SK-N-SH treated with all-trans-retinoic acid at 6 μM for 48 hours (cell line): ENCODE results near the gene ARF1.

Source experiments
- ATAC-seq: fragments of 200-7000 bp; cut with Tn5 transposase; 3 replicates; pipeline ENCODE4 v1.9.1; 2020; ENCODE audit warnings: mild to moderate bottlenecking, moderate library complexity
- ARNTL ChIP-seq: fragments of 450-650 bp; formaldehyde crosslinking; IDR thresholded peaks from 2 replicates; pipeline ENCODE4 v1.5.0; 2020; ENCODE audit warnings: low read depth, mild to moderate bottlenecking, moderate library complexity, borderline replicate concordance
- BACH2 ChIP-seq: fragments of 250-450 bp; sonication (Bioruptor Pico); IDR thresholded peaks from 2 replicates; pipeline ENCODE4 v1.9.0; 2021; ENCODE audit warnings: mild to moderate bottlenecking, borderline replicate concordance
- CSDC2 ChIP-seq: fragments of 250-450 bp; sonication (Bioruptor Pico); IDR thresholded peaks from 2 replicates; pipeline ENCODE4 v1.5.0; 2020; ENCODE audit warnings: mild to moderate bottlenecking, moderate library complexity
- CSRNP3 ChIP-seq: fragments of 250-450 bp; sonication (Bioruptor Pico); IDR thresholded peaks from 2 replicates; pipeline ENCODE4 v1.5.1; 2021; ENCODE audit warnings: mild to moderate bottlenecking, moderate library complexity
- ESRRG ChIP-seq: fragments of 250-450 bp; sonication (Bioruptor Pico); IDR thresholded peaks from 2 replicates; pipeline ENCODE4 v1.6.1; 2021; ENCODE audit warnings: mild to moderate bottlenecking
- GLIS3 ChIP-seq: fragments of 250-450 bp; sonication (Bioruptor Pico); IDR thresholded peaks from 2 replicates; pipeline ENCODE4 v1.5.0; 2020; ENCODE audit warnings: mild to moderate bottlenecking, moderate library complexity
- ISL1 ChIP-seq: fragments of 250-450 bp; sonication (Bioruptor Pico); IDR thresholded peaks from 2 replicates; pipeline ENCODE4 v2.1.2; 2022; ENCODE audit warnings: mild to moderate bottlenecking, moderate library complexity
- POU6F1 ChIP-seq: fragments of 250-450 bp; sonication (Bioruptor Pico); IDR thresholded peaks from 2 replicates; pipeline ENCODE4 v1.8.0; 2021; ENCODE audit warnings: low read depth, mild to moderate bottlenecking, moderate library complexity, borderline replicate concordance
- PPARA ChIP-seq: fragments of 250-450 bp; sonication (Bioruptor Pico); IDR thresholded peaks from 2 replicates; pipeline ENCODE4 v1.5.0; 2020; ENCODE audit warnings: mild to moderate bottlenecking, borderline replicate concordance
- RARB ChIP-seq: fragments of 250-450 bp; sonication (Bioruptor Pico); IDR thresholded peaks from 2 replicates; pipeline ENCODE4 v1.8.0; 2021; ENCODE audit warnings: mild to moderate bottlenecking, moderate library complexity
- SNAI2 ChIP-seq: fragments of 250-450 bp; sonication (Bioruptor Pico); IDR thresholded peaks from 2 replicates; pipeline ENCODE4 v1.5.0; 2020; ENCODE audit warnings: mild to moderate bottlenecking, moderate library complexity
- TCF4 ChIP-seq: fragments of 250-450 bp; sonication (Bioruptor Pico); IDR thresholded peaks from 2 replicates; pipeline ENCODE4 v1.8.0; 2021; ENCODE audit warnings: mild to moderate bottlenecking, moderate library complexity, borderline replicate concordance
- TOX ChIP-seq: fragments of 250-450 bp; sonication (Bioruptor Pico); IDR thresholded peaks from 2 replicates; pipeline ENCODE4 v1.8.0; 2021; ENCODE audit warnings: mild to moderate bottlenecking, moderate library complexity, borderline replicate concordance
- TSHZ2 ChIP-seq: fragments of 250-450 bp; sonication (Bioruptor Pico); IDR thresholded peaks from 2 replicates; pipeline ENCODE4 v1.5.0; 2020; ENCODE audit warnings: mild to moderate bottlenecking, moderate library complexity
- ZFP3 ChIP-seq: fragments of 250-450 bp; sonication (Bioruptor Pico); IDR thresholded peaks from 2 replicates; pipeline ENCODE4 v1.5.0; 2020; ENCODE audit warnings: mild to moderate bottlenecking, moderate library complexity
- ZFP30 ChIP-seq: fragments of 450-650 bp; formaldehyde crosslinking; IDR thresholded peaks from 2 replicates; pipeline ENCODE4 v1.5.0; 2022; ENCODE audit warnings: mild to moderate bottlenecking, moderate library complexity
- ZNF565 ChIP-seq: fragments of 450-650 bp; formaldehyde crosslinking; conservative IDR thresholded peaks from 2 replicates; pipeline ENCODE4 v1.5.0; 2020; ENCODE audit warnings: low read depth, mild to moderate bottlenecking, moderate library complexity
- ZNF70 ChIP-seq: fragments of 450-650 bp; formaldehyde crosslinking; IDR thresholded peaks from 2 replicates; pipeline ENCODE4 v1.5.0; 2020; ENCODE audit warnings: mild to moderate bottlenecking, moderate library complexity
- ZNF8 ChIP-seq: fragments of 450-650 bp; formaldehyde crosslinking; IDR thresholded peaks from 2 replicates; pipeline ENCODE4 v1.5.0; 2020; ENCODE audit warnings: mild to moderate bottlenecking, moderate library complexity
- TF ChIP-seq, protein P1 (sequence below): fragments of 250-450 bp; sonication (Bioruptor Pico); IDR thresholded peaks from 2 replicates; pipeline ENCODE4 v1.8.0; 2020; ENCODE audit warnings: mild to moderate bottlenecking, moderate library complexity, borderline replicate concordance

ARF1 gene

GRCh38 chr1:228038387-228039005 is 44.0 kb upstream of the ARF1 start (continued):
- TF ChIP-seq POU6F1 (CRISPR knock-in tag): no peak

DNA sequence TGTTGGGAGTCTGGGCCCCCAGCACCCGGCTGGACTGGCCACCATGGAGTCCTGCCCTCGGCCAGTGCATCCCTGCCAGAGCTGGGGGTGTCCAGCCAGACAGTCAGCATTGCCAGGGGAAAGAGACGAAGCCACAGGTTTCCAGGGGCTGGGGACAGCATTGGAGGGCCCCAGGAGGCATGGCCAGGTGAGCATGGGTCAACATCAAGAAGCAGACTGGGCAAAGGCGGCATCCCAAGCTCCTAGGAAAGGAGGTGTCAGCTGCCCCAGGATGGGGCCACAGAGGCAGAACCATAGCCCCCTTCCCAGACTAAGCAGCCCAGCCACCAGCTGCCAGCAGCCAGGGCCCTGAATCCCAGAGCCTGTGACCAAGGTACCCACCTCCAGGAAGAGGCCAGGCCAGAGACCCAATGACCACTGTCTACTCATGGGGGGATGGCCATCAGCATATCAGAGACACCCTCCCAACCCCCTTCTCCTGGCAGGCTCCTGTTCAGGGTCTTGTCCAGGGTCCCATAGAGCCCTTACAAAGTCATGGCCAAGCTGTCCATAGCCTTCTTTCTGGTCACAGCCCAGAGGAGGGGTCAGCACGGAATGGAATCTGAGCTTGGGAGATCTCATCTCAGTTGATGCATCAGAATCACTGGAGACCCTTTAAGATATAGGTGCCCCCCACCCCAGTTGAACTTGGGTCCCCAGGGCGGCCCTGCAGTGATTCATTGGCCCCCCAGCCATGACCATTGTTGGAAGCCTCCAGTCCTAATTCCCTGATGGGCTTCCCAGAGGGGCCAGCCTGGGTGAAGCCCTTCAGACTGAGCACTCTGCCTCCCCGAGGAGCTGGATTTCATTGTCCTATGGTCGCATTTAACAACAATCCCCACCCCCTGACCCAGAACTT is 43.3 kb upstream of the ARF1 start:
- TF ChIP-seq ISL1 (CRISPR knock-in tag) (no peak), TSHZ2 (CRISPR knock-in tag) (no peak), ZNF70 (no peak), ARNTL (CRISPR knock-in tag) (no peak), ZFP3 (CRISPR knock-in tag) (no peak), ZFP30 (CRISPR knock-in tag) (no peak), ESRRG (CRISPR knock-in tag) (no peak), GLIS3 (CRISPR knock-in tag) (no peak), ZNF565 (no peak), CSDC2 (CRISPR knock-in tag) (no peak), CSRNP3 (CRISPR knock-in tag) (no peak), ZNF8 (no peak)
- TF ChIP-seq, protein P1, sequence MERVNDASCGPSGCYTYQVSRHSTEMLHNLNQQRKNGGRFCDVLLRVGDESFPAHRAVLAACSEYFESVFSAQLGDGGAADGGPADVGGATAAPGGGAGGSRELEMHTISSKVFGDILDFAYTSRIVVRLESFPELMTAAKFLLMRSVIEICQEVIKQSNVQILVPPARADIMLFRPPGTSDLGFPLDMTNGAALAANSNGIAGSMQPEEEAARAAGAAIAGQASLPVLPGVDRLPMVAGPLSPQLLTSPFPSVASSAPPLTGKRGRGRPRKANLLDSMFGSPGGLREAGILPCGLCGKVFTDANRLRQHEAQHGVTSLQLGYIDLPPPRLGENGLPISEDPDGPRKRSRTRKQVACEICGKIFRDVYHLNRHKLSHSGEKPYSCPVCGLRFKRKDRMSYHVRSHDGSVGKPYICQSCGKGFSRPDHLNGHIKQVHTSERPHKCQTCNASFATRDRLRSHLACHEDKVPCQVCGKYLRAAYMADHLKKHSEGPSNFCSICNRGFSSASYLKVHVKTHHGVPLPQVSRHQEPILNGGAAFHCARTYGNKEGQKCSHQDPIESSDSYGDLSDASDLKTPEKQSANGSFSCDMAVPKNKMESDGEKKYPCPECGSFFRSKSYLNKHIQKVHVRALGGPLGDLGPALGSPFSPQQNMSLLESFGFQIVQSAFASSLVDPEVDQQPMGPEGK (CRISPR knock-in tag): no peak
- no peak for ATAC-seq

DNA sequence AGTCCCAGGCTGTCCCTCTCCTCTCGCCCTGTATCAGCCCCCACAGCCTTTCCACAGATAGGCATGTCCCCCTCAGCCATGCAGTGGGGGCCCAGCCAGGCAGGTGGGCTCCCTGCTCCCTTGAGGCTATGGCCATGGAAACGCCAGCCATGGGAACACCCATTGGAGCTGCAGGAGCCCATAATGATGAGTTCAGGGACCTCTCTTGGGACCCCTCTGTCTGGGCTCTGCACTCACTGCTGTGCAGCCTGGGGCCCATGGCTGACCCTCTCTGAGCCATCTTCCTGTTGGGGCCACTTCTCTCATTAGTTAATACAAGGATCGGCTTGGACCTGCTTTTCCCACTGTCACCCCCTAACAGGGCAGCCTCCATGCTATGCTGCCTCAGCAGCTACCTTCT is 42.5 kb upstream of the ARF1 start:
- ATAC-seq: no peak
- TF ChIP-seq ZFP30 (CRISPR knock-in tag) (no peak), ZNF70 (no peak), BACH2 (CRISPR knock-in tag) (no peak), TCF4 (CRISPR knock-in tag) (no peak), RARB (no peak), ARNTL (CRISPR knock-in tag) (no peak), GLIS3 (CRISPR knock-in tag) (no peak), PPARA (no peak), CSDC2 (CRISPR knock-in tag) (no peak), CSRNP3 (CRISPR knock-in tag) (no peak), SNAI2 (no peak), ISL1 (CRISPR knock-in tag) (no peak), TOX (CRISPR knock-in tag) (no peak), ZNF565 (no peak)
- TF ChIP-seq, protein P1 (CRISPR knock-in tag): no peak
